ENCODE data around the gene MIS18A. TPM values are rescaled to one million over a fixed set of nuclear protein-coding genes. Genes with fewer than 3 reads are reported as not detected.
"Not testable (repeated sequence)": the region's sequence is repeated elsewhere in the genome, so short reads cannot be mapped to it uniquely, and the experiment has no call there.

Gene MIS18A
- total and polyA plus RNA-seq, 4 donors = 6.7 to 11.0 (median 10.3) TPM

- no peak overlapping the region for H3K4me3 ChIP-seq (ENCODE audit: low read depth, low read length)
- 90% methylated on average over 9 of the region's 9 CpGs for WGBS (ENCODE audit: insufficient coverage)
- H3K36me3 ChIP-seq (ENCODE audit: control insufficient read depth, insufficient read depth, low read length) = peaks cover 79% of the 10 kb centered on the region
- DNase-seq (ENCODE audit: low read depth in 4 of 6, low spot score in 6 of 6) = no peak
- no peak overlapping the region for H3K27ac ChIP-seq (ENCODE audit: low read depth, low read length)
- H3K4me1 ChIP-seq (ENCODE audit: control insufficient read depth, insufficient read depth, low read length) = peaks cover 13% of the 10 kb centered on the region
- no peaks in the 10 kb centered on the region for H3K27me3 ChIP-seq (ENCODE audit: control insufficient read depth, insufficient read depth, low read length)
- no peaks in the 10 kb centered on the region for H3K9me3 ChIP-seq (ENCODE audit: control insufficient read depth, insufficient read depth, low read length)
These were observed 38.9 kb upstream of the MIS18A start for GRCh38 chr21:32317726-32318125.

GRCh38 chr21:32316361-32317215 is 37.7 kb upstream of the MIS18A start:
- H3K27me3 ChIP-seq (ENCODE audit: control insufficient read depth, insufficient read depth, low read length) = no peaks in the 10 kb centered on the region
- no peak overlapping the region for H3K4me3 ChIP-seq (ENCODE audit: low read depth, low read length)
- peaks cover 20% of the 10 kb centered on the region for H3K4me1 ChIP-seq (ENCODE audit: control insufficient read depth, insufficient read depth, low read length)
- H3K9me3 ChIP-seq (ENCODE audit: control insufficient read depth, insufficient read depth, low read length) = no peaks in the 10 kb centered on the region
- no peak overlapping the region for H3K27ac ChIP-seq (ENCODE audit: low read depth, low read length)
- peaks cover 76% of the 10 kb centered on the region for H3K36me3 ChIP-seq (ENCODE audit: control insufficient read depth, insufficient read depth, low read length)
- no peak for DNase-seq (ENCODE audit: low read depth in 4 of 6, low spot score in 6 of 6)
- 95% methylated on average over 19 of the region's 22 CpGs for WGBS (ENCODE audit: insufficient coverage)

- WGBS (ENCODE audit: insufficient coverage) = 98% methylated on average over 14 of the region's 14 CpGs
- no peaks in the 10 kb centered on the region for H3K9me3 ChIP-seq (ENCODE audit: control insufficient read depth, insufficient read depth, low read length)
- no peak overlapping the region for H3K27ac ChIP-seq (ENCODE audit: low read depth, low read length)
- no peaks in the 10 kb centered on the region for H3K27me3 ChIP-seq (ENCODE audit: control insufficient read depth, insufficient read depth, low read length)
- H3K4me1 ChIP-seq (ENCODE audit: control insufficient read depth, insufficient read depth, low read length) = peaks cover 18% of the 10 kb centered on the region
- no peak overlapping the region for H3K4me3 ChIP-seq (ENCODE audit: low read depth, low read length)
- no peak for DNase-seq (ENCODE audit: low read depth in 4 of 6, low spot score in 6 of 6)
- peaks cover 73% of the 10 kb centered on the region for H3K36me3 ChIP-seq (ENCODE audit: control insufficient read depth, insufficient read depth, low read length)
These were observed 36.8 kb upstream of the MIS18A start for GRCh38 chr21:32315511-32316281.

GRCh38 chr21:32314806-32315205 is 36.0 kb upstream of the MIS18A start:
- Histone ChIP-seq H3K36me3 (ENCODE audit: control insufficient read depth, insufficient read depth, low read length) (peaks cover 73% of the 10 kb centered on the region), H3K27ac (ENCODE audit: low read depth, low read length) (no peak overlapping the region), H3K4me1 (ENCODE audit: control insufficient read depth, insufficient read depth, low read length) (peaks cover 10% of the 10 kb centered on the region), H3K9me3 (ENCODE audit: control insufficient read depth, insufficient read depth, low read length) (no peaks in the 10 kb centered on the region), H3K27me3 (ENCODE audit: control insufficient read depth, insufficient read depth, low read length) (no peaks in the 10 kb centered on the region), H3K4me3 (ENCODE audit: low read depth, low read length) (no peak overlapping the region)
- DNase-seq (ENCODE audit: low read depth in 4 of 6, low spot score in 6 of 6) = no peak
- WGBS (ENCODE audit: insufficient coverage) = 93% methylated on average over 12 of the region's 16 CpGs

GRCh38 chr21:32312976-32313375 is 34.1 kb upstream of the MIS18A start:
- Histone ChIP-seq H3K9me3 (ENCODE audit: control insufficient read depth, insufficient read depth, low read length) (no peaks in the 10 kb centered on the region), H3K4me1 (ENCODE audit: control insufficient read depth, insufficient read depth, low read length) (peaks cover 10% of the 10 kb centered on the region), H3K36me3 (ENCODE audit: control insufficient read depth, insufficient read depth, low read length) (peaks cover 68% of the 10 kb centered on the region), H3K27ac (ENCODE audit: low read depth, low read length) (no peak overlapping the region), H3K27me3 (ENCODE audit: control insufficient read depth, insufficient read depth, low read length) (no peaks in the 10 kb centered on the region), H3K4me3 (ENCODE audit: low read depth, low read length) (no peak overlapping the region)
- no peak for DNase-seq (ENCODE audit: low read depth in 4 of 6, low spot score in 6 of 6)
- WGBS (ENCODE audit: insufficient coverage) = 92% methylated on average over 5 of the region's 6 CpGs

- Histone ChIP-seq H3K36me3 (ENCODE audit: control insufficient read depth, insufficient read depth, low read length) (peaks cover 62% of the 10 kb centered on the region), H3K4me3 (ENCODE audit: low read depth, low read length) (no peak overlapping the region), H3K4me1 (ENCODE audit: control insufficient read depth, insufficient read depth, low read length) (peaks cover 10% of the 10 kb centered on the region), H3K9me3 (ENCODE audit: control insufficient read depth, insufficient read depth, low read length) (no peaks in the 10 kb centered on the region), H3K27ac (ENCODE audit: low read depth, low read length) (no peak overlapping the region), H3K27me3 (ENCODE audit: control insufficient read depth, insufficient read depth, low read length) (no peaks in the 10 kb centered on the region)
- DNase-seq (ENCODE audit: low read depth in 4 of 6, low spot score in 6 of 6) = peak in 2 of 6 donors; percentile 18 to 74
- WGBS (ENCODE audit: insufficient coverage) = 90% methylated on average over 4 of the region's 5 CpGs
These were observed 33.5 kb upstream of the MIS18A start for GRCh38 chr21:32312326-32312725.

- H3K27ac ChIP-seq (ENCODE audit: low read depth, low read length) = no peak overlapping the region
- WGBS (ENCODE audit: insufficient coverage) = 88% methylated on average over 9 of the region's 9 CpGs
- H3K4me3 ChIP-seq (ENCODE audit: low read depth, low read length) = no peak overlapping the region
- peaks cover 55% of the 10 kb centered on the region for H3K36me3 ChIP-seq (ENCODE audit: control insufficient read depth, insufficient read depth, low read length)
- H3K27me3 ChIP-seq (ENCODE audit: control insufficient read depth, insufficient read depth, low read length) = no peaks in the 10 kb centered on the region
- H3K4me1 ChIP-seq (ENCODE audit: control insufficient read depth, insufficient read depth, low read length) = peaks cover 11% of the 10 kb centered on the region
- no peaks in the 10 kb centered on the region for H3K9me3 ChIP-seq (ENCODE audit: control insufficient read depth, insufficient read depth, low read length)
- no peak for DNase-seq (ENCODE audit: low read depth in 4 of 6, low spot score in 6 of 6)
These were observed 32.8 kb upstream of the MIS18A start for GRCh38 chr21:32311621-32312020.

- not testable (repeated sequence) for H3K9me3 ChIP-seq (ENCODE audit: control insufficient read depth, insufficient read depth, low read length); H3K27ac ChIP-seq (ENCODE audit: low read depth, low read length); H3K4me3 ChIP-seq (ENCODE audit: low read depth, low read length); H3K27me3 ChIP-seq (ENCODE audit: control insufficient read depth, insufficient read depth, low read length); DNase-seq (ENCODE audit: low read depth in 4 of 6, low spot score in 6 of 6)
- Histone ChIP-seq H3K4me1 (ENCODE audit: control insufficient read depth, insufficient read depth, low read length) (peaks cover 17% of the 10 kb centered on the region), H3K36me3 (ENCODE audit: control insufficient read depth, insufficient read depth, low read length) (peaks cover 48% of the 10 kb centered on the region)
- WGBS (ENCODE audit: insufficient coverage) = no CpG with 5 or more reads among the region's 9 CpGs
These were observed 32.1 kb upstream of the MIS18A start for GRCh38 chr21:32310976-32311375.

GRCh38 chr21:32309906-32310460 is 31.1 kb upstream of the MIS18A start:
- Histone ChIP-seq H3K36me3 (ENCODE audit: control insufficient read depth, insufficient read depth, low read length) (peaks cover 38% of the 10 kb centered on the region), H3K27me3 (ENCODE audit: control insufficient read depth, insufficient read depth, low read length) (no peaks in the 10 kb centered on the region), H3K4me1 (ENCODE audit: control insufficient read depth, insufficient read depth, low read length) (peaks cover 22% of the 10 kb centered on the region), H3K9me3 (ENCODE audit: control insufficient read depth, insufficient read depth, low read length) (no peaks in the 10 kb centered on the region), H3K4me3 (ENCODE audit: low read depth, low read length) (no peak overlapping the region), H3K27ac (ENCODE audit: low read depth, low read length) (no peak overlapping the region)
- WGBS (ENCODE audit: insufficient coverage) = 88% methylated on average over 6 of the region's 7 CpGs
- DNase-seq (ENCODE audit: low read depth in 4 of 6, low spot score in 6 of 6) = no peak
